ENCODE results near the gene TCF4.
"Not testable (repeated sequence)": the region's sequence is repeated elsewhere in the genome, so short reads cannot be mapped to it uniquely, and the experiment has no call there.

TCF4 gene

DNA sequence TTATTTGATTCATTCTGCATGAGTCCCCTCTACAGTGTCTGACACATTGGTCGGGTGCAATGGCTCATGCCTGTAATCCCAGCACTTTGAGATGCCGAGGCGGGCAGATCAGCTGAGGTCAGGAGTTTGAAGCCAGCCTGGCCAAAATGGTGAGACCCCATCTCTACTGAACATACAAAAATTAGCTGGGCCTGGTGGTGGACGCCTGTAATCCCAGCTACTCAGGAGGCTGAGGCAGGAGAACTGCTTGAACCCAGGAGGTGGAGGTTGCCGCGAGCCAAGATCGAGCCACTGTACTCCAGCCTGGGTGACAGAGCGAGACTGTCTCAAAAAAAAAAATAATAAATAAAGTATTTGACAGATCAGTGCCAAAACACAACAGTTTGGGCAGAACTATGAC lies 118.9 kb downstream of the TCF4 start:
- not testable (repeated sequence) for DNase-seq

- no peak for DNase-seq
These were observed 121.2 kb downstream of the TCF4 start for GRCh38 chr18:55466789-55467188.

GRCh38 chr18:55465313-55465712 lies 122.7 kb downstream of the TCF4 start:
- DNase-seq: no peak

GRCh38 chr18:55464581-55464980 lies 123.4 kb downstream of the TCF4 start:
- DNase-seq: no peak

- no peak for DNase-seq
These were observed 125.3 kb downstream of the TCF4 start for GRCh38 chr18:55462652-55463051.

DNA sequence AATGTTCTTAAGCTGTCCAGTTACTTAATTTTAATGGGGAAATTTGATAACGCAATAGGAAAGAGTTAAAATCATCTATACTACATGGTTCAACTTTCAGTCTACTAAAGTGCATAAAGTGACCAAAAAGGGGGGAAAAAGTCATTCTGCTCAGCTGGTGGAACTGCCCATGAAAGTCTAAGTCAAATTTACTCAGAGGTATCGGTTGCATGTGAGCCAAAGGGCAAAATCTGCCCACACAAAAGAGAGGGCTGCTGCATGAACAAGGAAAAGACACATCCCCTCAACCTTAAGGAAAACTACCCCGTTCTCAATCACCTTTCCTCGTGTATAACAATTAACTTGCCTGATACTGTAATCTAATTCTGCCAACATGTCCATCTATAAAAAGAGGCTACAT lies 126.1 kb downstream of the TCF4 start:
- no peak for DNase-seq

- no peak for DNase-seq
These were observed 129.4 kb downstream of the TCF4 start for GRCh38 chr18:55458456-55459203.

GRCh38 chr18:55457028-55457427 lies 131.0 kb downstream of the TCF4 start:
- no peak for DNase-seq

- peak in 1 of 2 experiments; percentile 47 for DNase-seq
These were observed 132.1 kb downstream of the TCF4 start for GRCh38 chr18:55455938-55456337.

GRCh38 chr18:55453186-55453585 lies 134.8 kb downstream of the TCF4 start:
- no peak for DNase-seq

DNA sequence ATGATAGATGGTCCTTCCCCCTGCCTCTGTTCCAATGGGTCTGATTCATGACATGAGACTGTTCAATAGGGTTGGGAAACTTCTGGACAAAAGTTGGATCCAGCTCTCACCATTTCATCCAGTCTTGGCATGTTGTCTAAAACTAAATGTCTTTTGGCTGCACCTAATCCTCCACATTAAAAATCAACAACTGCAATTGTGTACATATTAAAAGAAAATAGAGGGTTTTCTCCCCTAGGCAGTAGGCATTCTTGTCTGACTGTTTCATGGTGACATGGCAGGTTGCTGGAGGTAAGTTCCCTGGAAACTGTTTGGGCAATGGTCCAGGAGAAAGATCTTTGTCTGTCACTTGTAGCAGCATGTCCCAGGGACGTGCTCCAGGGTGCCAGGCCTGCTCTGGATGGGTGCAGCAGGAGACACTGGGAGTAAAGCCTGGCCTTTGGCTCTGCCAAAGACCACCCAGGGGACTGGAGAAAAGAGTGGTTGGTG lies 135.8 kb downstream of the TCF4 start:
- peak; percentile 14 to 56 for DNase-seq

DNA sequence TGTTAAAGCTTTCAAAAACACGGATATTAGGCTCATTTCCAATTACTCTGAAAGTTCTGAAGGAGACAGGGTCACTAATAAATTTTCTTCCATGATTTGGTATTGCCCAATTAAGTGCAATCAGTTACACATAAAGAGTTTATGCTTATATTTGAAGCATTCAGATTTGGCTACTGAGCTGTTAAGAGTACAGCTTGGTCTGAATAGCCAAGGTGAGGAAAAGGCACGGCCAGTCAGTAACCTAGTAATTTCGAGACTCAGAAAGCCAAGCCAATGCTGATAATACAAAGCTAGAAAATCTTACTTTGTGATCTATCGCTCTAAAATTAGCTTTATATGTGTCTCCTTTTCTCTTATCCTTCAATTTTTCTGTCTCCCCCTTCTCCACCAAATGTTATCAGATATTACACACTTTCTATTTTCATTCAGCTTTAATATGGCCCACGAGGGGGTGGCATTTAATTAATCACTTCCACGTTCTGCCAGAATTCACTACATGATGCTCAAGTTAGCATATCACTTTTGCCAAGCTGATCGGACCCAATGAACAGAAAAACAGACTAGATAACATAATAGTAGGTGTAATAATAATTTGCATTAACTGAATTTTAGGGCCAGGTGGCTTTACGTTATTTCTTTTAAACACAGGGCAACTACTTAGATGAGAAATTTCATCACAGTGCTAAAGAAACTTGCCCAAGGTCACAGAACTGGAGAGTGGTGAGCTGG lies 138.4 kb downstream of the TCF4 start:
- no peak for DNase-seq

GRCh38 chr18:55448420-55448819 lies 139.6 kb downstream of the TCF4 start:
- DNase-seq: no peak

DNA sequence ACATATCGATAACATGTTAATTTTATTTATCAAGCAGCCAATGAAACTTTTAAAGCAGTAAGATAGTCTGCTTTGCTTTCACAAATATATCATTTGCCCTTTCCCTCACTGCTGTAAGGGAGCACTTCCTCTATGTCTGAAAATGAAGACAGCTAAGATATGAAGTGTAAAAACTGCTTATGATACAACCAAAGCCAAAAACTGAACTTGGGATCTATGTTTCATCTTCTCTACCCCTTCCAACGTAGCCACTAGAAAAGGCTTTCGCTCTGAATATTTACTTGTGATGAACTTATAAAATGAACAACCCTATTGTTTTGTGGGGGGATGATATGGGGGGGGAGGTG lies 140.3 kb downstream of the TCF4 start:
- no peak for DNase-seq

DNA sequence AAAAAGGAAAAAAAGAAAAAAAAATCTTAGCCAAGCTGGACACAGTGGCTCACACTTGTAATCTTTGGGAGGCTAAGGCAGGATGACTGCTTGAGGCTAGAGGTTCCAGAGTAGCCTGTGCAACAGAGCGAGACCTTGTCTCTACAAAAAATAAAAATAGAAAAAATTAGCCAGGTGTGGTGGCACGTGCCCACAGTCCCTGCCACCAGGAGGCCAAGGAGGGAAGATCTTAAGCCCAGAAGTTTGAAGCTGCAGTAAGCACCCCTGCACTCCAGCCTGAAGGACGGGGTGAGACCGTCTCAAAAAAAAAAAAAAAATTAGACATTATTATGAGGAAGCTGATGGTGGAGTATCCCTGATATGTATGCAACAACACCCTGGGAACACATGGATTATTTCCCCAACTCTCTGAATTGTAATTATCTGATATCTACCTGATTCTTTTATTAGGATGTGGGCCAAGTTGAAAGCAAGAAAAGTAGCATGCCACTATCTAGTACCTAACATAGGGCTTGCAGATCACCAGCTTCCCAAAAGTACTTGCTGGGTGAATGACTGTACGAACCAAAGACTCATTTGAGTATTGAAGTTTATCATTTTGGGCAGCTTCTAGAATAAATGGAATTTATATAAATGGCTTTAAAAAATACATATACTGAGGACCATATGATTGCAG lies 140.9 kb downstream of the TCF4 start:
- DNase-seq: no peak

DNA sequence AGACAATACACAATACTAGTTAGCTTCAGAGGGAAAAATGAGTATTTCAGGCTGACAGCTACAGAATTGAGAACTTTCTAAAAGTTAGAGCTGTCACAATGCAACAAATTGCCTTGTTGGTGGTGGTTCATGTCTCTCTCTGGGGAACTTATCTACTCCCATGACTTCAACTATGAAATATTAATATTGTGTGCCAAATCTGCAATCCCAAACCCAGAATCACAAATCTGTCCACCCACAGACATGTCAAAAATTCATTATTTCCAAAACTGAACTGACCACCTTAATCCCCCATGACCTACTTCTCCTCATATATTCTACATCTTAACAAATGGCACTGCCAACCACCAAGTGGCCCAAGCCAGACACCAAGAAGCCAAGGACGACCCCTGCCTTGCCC lies 143.5 kb downstream of the TCF4 start:
- DNase-seq: no peak

- no peak for DNase-seq
These were observed 144.2 kb downstream of the TCF4 start for GRCh38 chr18:55443776-55444175.

DNA sequence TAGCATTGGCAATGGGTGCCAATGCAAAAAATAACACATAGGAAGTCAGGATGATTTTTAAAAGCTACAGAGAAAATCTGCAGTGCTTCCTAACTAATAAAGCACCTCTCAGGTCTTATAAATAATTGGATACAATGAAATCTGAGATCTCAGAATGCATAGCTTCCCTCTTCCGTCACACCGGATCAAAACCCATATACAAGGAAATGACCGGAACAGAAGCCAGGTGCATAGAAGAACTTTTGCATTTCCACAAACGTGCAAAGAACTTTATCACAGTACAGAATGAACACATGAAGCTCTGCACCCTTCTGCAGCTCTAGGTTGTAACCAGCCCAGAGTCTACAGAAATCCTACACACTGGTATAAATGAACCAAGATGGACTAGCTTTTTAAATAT lies 145.4 kb downstream of the TCF4 start:
- DNase-seq: no peak

GRCh38 chr18:55440988-55441387 lies 147.0 kb downstream of the TCF4 start:
- DNase-seq: no peak

DNA sequence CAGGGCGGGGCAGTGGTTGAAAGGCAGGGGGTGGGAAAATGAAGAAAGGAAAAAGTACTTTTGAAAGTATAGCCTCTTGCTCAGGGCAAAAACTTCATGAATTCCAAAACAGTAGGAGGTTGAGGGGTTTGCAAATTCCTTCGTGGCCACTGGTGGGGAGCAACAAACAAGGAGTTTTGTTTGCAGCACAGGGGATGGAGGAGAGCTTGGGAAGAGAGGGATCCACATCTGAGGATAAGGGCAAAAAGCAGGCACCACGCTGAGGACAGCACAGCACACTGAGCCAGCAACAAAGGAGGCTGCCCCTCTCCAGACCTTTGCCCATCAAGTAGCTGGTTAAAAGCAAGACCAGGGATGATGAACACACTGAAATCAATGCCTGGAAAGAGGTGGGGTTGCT lies 148.9 kb downstream of the TCF4 start:
- DNase-seq: no peak

GRCh38 chr18:55435592-55435991 lies 152.4 kb downstream of the TCF4 start:
- no peak for DNase-seq

DNA sequence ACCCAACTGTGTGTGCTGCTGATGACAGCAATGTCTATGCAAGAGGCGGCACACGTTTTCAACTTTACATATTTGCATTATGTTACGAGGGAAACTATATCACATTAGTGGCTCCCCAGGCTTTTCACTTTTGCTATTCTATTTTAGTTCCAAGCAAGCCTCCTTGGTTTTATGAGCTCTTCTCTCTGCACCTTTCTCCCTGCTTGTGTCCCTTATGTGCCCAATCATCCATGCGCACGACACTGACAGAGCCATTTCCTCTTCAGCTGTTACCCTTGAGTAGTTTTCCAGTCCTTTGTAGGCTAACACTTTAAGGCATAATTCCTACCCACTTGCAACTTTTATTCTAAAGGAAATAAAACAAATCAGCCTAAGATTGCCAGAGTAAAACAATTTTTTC lies 154.3 kb downstream of the TCF4 start:
- DNase-seq: peak in 1 of 2 experiments; percentile 40

- DNase-seq: no peak
These were observed 154.9 kb downstream of the TCF4 start for GRCh38 chr18:55433140-55433539.

Data from NCI-H2081 (cell line).